Effector CD4-positive, alpha-beta T cell (primary cell): ENCODE measurements around the gene DNAAF3.
"Not testable (repeated sequence)": the region's sequence is repeated elsewhere in the genome, so short reads cannot be mapped to it uniquely, and the experiment has no call there.

ENCODE experiments used
- DNase-seq: peaks from one replicate; pipeline ENCODE4 v3.0.0-alpha.2; 2020

Gene DNAAF3

DNA sequence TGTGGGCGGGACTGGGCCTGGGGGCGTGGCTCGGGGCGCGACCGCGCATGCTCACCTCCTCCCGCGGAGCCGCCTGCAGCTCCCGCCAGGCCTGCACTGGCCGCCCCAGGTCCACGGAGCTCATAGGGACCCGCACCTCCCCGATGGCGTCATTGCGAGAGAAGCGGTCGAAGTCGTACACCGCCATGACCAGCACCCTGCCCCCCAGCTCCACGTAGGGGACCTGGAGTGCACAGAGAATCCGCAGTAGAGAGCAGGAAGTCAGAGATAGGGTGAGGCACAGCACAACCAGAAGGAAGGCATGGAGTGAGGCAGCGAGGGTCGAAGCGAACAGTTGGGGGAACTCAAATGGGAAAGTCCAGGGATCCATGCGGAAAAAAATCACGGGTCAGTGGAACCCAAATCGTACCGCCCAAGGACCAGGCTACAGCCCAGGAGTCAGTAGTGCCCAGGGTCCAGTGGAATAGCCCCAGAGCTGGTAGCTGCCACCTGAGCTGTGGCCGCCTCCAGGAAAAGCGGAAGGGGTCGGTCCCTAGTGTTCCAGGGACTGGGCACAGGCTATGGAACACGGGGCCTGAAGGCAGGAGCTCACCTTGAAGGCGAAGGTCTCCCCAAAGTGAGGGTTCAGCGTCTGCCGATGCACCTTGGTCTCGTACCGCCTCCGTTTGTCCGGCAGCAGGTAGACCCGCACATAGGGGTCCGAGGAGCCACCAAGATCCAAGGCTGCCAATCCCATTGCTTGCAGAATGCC is 8.9 kb upstream of the DNAAF3 start:
- no peak for DNase-seq

DNA sequence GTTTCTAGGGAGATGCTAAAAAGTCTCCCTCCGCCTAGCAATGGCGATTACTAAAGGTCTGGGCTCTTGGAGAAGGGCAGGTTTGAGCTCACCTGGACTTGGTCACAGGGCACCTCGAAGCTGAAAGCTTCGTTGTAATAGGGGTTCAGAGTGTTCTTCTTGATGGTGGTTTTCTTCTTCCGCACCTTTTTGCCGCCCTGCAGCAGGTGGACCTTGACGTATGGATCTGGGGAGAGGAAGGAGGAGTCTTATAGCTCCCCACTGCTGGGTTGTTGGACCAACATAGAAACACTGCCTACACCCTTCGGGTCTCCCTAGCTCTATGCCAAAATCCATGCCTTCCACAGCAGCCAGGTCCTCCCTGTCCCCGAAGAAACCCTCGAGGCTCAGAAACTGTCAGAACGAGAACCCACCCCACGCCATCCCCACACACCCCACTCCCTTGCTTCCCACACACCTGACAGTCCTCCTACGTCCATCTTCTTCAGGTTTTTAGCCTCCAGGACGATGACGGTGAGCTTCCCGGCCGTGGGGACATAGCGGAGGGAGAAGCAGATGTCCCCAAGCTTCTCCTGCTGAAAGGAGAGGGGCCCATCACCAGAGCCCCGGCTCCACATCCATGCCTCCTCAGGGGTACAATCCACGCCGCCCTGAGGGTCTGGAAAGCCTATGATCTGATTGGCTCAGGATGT is 8.2 kb upstream of the DNAAF3 start:
- DNase-seq: no peak

DNA sequence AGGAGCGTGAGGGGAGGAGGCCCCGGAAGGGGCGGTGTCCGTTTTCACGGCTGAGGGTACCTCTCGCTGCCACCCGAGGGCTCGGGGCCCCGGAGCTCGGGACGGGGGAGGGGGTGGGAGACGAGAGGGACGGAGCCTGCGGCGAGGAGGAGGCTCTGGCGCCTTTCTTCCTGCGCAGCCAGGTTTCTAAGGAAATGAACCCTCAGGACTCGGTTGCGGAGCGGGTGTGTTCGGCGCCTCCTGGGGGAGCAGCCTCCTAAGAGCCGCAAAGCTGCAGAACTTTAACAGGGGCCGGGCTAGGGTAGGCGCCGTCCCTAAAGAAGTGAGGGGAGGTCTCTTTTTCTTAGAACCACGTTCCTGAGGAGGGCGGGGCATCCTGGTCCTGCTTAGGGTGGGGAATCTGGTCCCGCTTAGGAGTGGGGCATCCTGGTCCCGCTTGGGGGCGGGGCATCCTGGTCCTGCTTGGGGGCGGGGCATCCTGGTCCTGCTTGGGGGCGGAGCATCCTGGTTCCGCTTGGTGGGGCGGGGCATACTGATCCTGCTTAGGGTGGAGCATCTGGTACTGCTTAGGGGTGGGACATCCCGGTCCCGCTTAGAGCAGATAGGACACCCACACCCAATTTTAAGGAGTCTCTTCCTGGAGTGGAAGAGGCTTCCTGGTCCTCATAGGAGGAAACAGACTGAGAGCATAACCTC is 7.4 kb upstream of the DNAAF3 start:
- no peak for DNase-seq

DNA sequence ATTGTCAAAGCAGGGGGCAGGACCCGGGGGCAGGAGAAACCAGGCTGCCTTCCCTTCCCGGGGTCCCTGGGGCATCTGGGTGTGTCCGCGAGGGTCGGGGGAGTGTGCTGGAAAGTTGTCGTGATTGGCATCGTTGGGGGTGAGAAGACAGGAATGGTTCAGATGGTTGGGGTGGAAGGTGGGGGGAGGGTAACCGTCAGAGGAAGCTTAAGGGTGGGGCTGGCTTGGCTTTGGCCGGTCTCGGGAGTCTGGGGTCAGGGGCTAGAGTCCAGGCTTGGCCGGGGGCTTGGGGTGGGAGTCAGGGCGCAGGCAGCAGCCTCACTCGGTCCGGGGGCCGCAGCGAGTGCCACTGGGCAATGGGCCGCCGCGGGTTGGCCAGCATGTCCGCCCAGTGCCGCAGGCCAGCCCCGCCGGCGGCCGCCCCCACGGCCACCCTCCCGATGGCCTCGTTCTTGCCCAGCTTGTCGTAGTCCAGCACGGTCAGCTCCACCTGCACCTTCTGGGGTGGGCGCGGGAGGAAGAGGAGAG is 6.8 kb upstream of the DNAAF3 start:
- DNase-seq: no peak

DNA sequence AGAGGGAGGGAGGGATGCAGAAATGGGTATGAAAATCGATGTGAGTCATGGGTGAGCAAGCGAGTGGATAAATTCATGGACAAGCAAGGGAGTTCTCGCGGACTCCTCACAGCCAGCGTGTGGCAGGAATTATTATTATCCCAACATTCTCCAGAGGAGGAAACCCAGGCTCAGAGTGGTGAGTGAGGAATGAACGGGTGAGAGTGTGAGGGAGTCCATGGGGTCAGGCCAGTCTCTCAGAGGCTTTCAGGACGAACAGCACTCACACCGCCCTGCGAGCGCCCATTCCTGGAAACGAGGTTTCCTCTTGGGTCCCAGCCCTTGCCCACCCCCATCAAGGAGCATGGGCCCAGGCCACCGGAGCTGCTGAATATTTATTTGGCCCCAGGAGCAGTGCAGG is 6.3 kb upstream of the DNAAF3 start:
- no peak for DNase-seq

DNA sequence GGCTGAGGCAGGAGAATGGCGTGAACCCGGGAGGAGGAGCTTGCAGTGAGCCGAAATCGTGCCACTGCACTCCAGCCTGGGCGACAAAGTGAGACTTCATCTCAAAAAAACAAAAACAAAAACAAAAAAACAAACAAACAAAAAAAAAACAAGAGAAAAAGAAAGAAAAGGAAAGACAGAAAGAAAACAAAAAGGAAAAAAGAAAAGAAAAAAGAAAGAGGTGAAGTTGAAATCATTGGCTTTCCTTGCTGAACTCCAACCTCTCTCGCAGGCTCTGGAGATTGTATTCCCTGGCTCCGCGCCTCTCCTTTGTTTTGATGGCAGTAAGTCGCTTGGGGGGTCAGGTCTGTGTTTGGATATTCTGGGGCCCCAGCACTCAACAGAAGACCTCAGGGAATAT is 5.9 kb upstream of the DNAAF3 start:
- DNase-seq: not testable (repeated sequence)

DNA sequence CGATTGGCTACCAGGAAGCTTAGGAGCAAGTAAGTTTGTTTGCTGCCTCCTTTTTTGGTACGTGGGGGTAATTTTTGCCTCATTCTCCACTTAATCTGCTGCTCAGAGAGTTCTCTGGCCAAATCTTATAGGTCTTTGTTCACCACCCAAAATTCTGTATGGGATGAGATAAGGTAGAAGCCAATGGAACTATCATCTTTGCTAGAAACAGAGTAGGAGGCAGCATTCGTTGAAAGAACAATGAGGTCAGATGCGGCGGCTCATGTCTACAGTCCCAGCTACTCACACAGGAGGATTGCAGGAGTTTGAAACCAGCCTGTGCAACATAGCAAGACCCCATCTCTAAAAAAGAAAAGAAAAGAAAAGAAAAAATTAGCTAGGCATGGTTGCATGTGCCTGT is 5.0 kb upstream of the DNAAF3 start:
- DNase-seq: no peak

DNA sequence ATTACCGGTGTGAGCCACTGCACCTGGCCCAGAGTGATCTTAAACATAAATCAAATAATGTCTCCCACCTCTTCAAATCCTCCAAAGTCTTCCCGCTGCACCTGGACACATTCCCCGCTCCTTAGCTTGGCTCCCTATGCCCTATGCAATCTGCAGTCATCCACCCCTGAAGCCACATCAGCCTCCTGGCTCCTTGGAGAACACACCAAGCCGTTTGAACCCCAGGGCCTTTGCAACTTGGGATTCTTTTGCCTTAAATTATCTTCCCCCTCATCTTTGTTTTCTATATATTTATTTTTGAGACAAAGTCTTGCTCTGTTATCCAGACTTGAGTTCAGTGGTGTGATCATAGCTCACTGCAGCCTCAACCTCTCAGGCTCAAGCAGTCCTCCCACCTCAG is 2.7 kb upstream of the DNAAF3 start:
- no peak for DNase-seq

DNA sequence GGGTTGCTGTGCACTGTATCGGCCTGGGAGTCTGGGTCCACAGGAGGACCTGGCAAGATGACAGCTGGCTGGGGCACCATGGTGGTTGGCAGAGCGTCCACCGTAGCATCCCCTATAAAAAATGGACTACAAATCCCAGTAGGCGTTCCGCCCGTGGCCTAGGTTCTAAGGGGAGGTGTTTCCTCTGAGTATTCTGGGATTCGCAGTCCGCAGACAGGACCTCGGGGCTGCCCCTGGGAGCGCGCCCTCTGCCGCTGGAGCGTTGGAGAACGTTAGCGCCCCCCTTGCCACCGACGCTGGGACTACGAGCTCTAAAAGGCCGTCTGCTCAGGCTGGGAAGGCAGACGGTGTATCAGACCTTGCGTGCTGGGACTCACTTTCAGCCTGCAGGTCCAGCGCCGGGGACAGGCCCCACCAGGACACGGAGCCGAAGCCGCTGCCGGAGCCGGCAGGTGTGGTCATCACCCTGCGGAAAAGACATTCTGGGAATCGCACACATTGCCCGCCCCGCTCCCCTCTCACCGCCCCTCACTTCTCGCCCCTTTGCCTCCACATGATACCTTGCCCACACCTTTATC is 372 bp downstream of the DNAAF3 start:
- peak; percentile 27 for DNase-seq

DNA sequence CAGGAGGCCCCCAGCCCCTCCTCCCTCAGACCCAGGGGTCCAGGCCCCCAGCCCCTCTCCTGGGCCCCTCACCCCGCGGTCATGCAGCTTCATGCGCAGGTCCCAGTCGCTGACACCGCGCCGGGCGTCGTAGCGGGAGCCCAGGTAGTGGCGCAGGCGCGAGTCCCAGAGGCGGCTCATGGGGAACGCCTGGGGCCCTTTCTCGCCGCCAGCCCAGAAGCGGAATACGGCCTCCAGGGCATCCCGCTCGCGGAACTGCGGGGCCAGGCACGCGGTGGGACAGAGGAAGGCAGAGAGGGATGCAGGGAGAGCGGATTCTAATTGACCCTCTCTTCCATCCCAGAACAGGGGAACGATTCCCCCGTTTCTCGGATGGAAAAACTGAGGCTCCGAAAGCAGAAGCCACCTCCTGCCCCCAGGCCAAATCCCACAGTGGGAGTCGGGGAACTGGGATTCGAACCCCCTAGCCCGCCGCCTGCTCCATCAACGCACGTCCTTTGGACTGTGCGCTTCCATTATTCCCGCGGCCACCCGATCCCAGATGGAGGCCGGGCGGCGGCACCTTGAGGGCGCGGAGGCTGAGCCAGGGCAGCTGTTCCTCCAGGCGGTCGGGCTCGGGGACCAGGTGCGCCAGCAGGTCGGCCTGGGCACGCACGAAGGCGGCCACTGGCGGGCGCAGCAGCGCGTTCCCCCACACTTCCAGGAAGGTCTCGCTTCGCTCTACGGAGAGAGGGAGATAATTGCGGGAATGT is 4.7 kb downstream of the DNAAF3 start:
- no peak for DNase-seq

DNA sequence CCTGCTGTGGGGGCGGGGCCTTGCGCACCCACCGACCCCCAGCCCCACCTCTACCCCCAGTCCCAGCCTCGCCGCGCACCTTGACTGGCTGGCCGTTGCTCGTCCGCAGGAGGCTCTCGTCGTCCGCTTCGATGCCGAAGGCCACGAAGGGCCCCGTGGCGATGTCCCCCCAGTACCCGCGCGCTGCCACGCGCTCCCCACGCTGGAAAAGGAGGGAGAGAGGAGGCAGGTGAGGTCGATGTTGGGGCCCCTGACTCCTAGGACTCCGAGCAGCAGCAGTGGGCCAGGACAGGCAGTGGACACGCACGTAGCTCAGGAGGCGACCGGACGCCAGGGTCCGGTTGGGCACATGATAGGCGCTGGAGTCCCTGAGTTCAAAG is 5.4 kb downstream of the DNAAF3 start:
- no peak for DNase-seq

DNA sequence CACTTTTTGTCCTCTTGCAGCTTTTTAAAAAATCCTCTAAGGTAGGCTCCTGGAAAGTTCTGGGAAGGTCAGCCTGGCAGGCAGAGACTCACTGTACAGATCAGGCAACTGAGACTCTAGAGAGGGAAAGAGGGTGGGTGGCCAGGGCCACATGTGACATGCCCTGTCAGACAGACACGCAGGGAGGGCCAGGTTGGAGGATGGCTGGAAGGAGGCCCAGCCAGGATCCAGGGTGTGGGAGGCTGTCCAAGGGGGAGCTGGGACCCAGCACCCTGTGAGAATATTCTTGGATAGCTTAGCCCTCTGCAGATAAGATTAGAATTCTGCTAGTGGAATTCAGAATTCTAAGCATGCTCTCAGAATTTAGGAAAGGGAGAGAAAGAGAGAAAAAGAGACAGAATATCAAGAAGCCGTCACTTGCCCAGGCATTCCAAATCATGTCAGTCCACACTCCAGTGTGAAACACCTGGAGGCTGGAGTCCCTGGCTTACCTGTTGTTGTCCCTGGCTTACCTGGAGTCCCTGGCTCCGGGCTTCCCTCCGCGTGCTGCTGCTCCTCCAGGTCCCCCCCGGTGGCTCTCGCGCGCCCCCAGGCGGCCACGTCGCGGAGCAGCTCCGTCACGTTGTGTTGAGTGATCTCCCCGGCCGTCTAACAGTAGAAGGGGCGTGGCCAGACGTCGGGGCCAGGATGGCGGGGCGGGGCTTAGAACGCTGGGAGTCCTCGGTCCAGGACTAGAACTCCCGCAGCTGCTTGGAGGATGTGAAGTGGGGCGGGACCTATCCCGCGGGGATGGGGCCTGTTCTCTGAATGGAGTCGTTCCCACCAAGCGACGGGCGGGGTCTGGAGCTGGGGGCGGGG is 6.1 kb downstream of the DNAAF3 start:
- DNase-seq: peak; percentile 71

DNA sequence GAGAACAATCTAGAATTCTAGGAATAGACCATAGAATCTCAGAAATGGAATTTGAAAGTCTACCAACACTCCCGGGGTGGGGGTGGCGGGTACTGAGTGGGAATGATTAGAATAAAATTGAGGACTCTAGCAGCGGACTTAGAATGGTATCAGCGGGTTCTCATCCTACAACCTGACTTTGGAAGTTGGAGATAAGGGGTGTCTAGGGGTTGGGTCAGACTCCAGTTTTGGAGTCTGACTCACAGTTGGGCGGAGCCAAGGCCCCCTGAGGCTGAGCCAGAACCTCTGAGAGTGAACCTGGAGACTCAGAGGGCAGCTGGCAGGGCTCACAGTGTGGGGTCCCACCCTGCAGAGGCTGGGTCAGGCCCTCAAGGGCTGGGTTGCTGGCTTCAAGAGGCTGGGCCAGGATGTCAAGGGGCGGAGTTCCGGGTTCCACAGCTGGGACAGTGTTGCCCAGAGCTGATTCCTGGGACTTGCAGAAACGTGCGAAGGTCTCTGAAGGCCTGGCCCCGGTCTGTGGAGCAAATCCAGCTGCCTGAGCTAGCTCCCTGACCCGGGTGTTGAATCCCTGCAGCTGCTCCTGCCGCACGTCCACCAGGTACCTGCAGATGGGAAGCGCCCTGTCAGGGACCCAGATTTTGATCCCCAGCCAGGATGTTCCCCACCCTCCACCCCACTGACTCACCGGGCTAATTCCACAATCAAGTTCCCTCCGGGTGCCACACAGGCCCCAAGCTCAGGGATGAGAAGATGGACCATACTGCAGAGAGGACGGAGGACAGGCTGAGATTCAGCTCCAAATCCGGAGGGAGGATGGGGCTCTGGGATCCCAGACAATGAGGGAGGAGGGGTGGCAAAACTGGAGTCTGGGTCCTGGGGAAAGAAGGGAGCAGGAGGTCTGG is 7.3 kb downstream of the DNAAF3 start:
- DNase-seq: no peak

DNA sequence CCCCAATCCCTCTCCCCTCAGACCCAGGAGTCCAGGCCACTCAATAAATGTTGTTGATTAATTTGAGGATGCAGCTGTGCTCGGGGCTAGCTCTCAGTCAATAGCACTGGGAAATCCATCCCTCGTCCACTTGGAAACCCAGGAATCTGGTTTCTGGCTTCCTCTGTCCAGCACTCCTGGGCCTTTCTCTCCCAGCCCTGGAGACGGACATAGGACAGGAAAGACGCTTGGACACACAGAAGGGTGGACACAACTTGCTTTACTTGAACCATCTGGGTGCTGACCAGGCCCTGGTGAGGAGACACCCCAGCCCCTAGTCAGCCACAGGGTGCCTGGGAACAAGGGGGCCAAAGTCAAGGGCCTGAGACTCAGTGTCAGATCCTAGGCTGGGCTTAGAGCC is 8.0 kb downstream of the DNAAF3 start:
- DNase-seq: no peak

DNA sequence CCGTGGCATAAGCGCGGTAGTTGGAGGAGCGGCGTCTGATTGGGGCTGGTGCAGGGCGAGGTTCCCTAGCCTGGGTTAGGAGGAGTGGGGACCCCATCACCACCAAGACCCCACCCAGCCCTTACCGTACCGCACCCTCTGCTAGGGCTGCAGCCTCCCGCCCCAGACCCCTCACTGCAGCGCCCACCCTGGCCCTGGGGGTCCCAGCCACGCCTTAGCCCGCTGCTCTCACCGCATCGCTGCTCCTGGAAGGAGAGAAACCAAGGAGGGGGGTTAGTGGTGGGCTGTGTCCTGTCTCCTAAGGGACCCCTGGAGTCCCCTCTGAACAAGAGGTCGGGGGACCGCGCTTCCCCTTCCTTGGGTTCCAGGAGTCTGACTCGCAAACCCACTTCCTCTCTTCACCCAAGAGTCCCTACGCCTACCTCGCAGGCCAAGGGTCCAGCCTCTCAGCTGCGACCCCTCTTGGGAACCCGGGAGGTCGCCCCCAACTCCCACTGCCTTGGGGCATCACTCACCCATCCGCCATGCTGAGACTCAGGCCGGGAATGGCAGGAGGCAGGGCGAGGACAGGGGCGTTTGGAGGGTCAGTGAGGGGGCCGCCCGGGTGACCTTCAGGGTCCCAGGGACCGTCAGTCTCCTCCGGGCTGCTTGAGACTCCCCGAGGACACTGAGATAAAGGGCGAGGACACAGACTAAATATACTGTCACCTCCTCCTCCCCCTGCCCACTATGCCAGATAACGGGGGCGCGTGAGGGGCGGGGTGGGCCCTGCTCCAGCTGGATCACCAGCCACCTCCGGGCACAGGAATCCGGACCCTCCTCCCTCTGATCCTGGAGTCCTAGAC is 9.1 kb downstream of the DNAAF3 start, which contains the start of gene TNNI3:
TNNI3 (minus strand) TSS at position 669 of the 845 bp plus-strand sequence; CDS start at position 526, 143 bp downstream.
- no peak for DNase-seq

DNA sequence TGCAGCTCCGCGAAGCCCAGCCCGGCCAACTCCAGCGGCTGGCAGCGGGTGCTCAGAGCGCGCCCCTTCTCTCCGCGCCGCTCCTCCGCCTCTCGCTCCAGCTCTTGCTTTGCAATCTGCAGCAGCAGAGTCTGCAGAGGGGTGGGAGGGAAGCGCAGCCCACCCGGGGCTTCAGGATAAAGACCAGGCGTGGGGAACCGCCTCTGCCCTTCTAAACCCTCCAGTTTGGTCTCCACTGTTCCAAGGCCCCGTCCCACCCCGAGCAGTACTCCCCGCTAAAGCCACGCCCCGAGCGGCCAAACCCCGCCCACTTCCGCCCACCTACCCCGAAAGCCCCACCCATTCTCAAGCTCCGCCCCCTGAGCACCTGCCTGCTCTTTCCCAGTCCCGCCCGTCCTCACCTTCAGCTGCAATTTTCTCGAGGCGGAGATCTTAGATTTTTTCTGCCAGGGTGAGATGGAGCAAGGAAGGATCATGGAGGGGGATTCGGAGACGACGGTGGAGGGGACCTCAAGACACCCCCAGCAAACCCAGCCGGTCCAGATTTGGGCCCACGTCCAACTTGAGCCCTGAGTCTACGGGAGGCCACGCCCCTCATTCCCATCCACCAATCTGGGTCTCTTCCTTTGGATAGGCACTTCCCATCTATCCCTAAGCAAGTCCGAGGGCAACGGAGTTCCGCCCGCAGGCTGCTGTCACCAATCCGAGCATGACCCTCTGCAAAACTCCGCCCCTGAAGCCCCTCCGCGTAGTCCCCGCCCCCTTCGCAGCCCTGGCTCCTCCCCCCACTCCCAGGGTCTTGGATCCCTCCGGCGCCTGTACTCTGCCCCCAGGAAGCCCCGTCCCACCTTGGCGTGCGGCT is 10.0 kb downstream of the DNAAF3 start:
- DNase-seq: no peak

DNA sequence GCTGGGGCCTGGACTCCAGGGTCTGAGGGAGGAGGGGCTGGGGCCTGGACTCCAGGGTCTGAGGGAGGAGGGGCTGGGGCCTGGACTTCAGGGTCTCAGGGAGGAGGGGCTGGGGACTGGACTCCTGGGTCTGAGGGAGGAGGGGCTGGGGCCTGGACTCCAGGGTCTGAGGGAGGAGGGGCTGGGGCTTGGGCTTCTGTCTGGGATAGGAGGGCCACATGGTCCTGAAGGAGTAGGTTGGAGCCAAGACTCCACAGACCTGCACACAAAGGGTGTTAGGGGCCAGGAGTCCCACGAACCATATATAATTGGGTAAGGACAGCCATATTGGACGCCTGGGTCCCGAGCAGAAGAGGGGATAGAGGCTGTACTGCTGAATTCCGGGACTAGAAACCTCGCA is 10.6 kb downstream of the DNAAF3 start:
- not testable (repeated sequence) for DNase-seq

DNA sequence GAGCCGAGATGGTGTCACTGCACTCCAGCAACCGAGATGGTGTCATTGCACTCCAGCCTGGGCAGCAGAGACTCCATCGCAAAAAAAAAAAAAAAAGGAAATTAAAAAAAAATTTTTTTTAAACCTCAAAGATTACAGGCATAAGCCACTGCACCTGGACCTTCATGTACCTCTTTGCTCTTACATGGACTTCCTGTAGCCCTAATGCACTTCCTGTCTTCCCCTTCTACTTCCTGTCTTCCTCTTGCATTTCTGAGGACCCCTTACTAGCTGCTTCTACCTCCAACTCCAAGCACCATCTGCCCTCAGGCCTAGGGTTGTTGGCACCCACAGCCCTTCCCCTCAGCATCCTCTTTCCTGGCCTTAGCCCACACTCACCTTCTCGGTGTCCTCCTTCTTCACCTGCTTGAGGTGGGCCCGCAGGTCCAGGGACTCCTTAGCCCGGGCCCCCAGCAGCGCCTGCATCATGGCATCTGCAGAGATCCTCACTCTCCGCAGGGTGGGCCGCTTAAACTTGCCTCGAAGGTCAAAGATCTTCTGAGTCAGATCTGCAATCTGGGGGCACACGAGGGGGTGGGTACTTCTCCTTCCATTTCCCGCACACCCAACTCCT is 12.7 kb downstream of the DNAAF3 start:
- DNase-seq: no peak
